AG09309 (cell line): ENCODE data around the gene PKIB.

ENCODE experiments used
- DNase-seq: peaks from one replicate; pipeline ENCODE4 v3.0.0-alpha.2; 2010; ENCODE audit warnings: low read depth
- H3K4me3 ChIP-seq: 2 replicates; pipeline ENCODE4 v1.5.1; 2011; ENCODE audit warnings: mild to moderate bottlenecking, low read depth, low read length, moderate library complexity; ENCODE audit not compliant: control insufficient read depth
- CTCF ChIP-seq: IDR thresholded peaks from 2 replicates; pipeline ENCODE4 v1.5.1; 2011; ENCODE audit warnings: mild to moderate bottlenecking, low read depth, low read length, inconsistent platforms; ENCODE audit not compliant: insufficient read depth, control insufficient read depth; ENCODE audit errors: missing control alignments

Gene PKIB

DNA sequence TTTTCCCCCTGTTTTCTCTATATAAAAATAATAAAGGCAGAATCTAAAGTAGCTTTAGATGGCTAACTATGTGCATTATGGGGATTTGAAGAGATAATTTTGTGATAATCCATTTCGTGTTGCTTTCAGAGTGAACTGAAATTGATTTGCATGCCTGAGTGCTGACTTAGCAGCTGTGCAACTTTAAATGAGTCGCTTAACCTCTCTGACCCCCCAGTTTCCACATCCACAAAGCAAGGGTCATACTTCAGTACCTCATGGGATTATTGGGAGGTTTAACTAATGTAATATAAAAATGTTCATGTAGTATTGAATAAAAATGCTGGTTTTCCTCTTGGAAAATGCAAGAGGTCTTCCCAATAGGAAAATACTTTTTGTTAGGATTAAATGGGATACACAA is 105.5 kb downstream of the PKIB start:
- no peak for DNase-seq
- H3K4me3 ChIP-seq, result no peak overlapping the region
- TF ChIP-seq CTCF, result no peak

DNA sequence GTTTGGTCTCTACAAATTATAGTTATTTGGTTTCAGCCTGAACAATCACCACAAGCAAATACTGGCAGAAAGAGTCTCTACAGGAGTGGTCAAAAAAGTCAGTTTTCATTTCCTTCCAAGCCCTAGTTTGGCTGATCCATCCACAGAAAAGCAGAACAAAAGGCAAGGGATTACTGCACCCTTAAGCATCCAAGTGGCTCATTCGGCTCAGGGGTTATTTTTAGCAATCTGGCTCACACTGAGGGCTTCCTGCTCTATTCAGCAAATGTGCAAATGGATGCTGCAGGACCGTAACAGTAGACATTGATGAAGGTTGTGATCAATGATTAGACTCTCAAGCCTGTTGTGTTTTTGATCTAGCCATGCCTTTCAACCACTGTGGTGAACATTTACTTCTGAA is 107.1 kb downstream of the PKIB start:
- TF ChIP-seq CTCF, result no peak
- no peak for DNase-seq

GRCh38 chr6:122718616-122719015 is 108.4 kb downstream of the PKIB start:
- TF ChIP-seq CTCF, result no peak
- H3K4me3 ChIP-seq, result no peak overlapping the region
- no peak for DNase-seq

More for the DNA sequence above, 107.1 kb downstream of the PKIB start:
- no peak overlapping the region for H3K4me3 ChIP-seq

DNA sequence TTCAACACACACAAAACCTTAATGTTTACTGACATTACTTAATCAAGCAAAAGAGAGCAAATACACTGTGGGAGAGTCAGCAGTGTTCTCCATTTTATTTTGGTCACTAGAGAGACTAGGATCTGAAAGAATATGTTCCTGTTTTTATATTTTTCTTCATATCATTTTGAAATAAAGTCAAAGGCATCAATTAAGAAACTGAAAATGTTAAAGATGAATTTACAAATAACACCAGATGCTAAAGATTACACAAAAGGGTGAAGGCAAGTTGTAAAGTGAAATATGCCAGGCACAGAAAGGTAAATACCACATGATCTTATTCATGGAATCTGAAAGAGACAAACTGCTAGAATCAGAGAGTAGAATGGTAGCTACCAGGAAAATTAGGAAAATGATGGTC is 109.0 kb downstream of the PKIB start:
- no peak overlapping the region for H3K4me3 ChIP-seq
- no peak for TF ChIP-seq CTCF
- no peak for DNase-seq

- TF ChIP-seq CTCF, result no peak
- no peak for DNase-seq
- H3K4me3 ChIP-seq, result no peak overlapping the region
Measured at GRCh38 chr6:122722746-122723145, 112.5 kb downstream of the PKIB start.

- H3K4me3 ChIP-seq, result no peak overlapping the region
- TF ChIP-seq CTCF, result peak; percentile 63
- no peak for DNase-seq
Measured at GRCh38 chr6:122726649-122727048, 116.4 kb downstream of the PKIB start.

DNA sequence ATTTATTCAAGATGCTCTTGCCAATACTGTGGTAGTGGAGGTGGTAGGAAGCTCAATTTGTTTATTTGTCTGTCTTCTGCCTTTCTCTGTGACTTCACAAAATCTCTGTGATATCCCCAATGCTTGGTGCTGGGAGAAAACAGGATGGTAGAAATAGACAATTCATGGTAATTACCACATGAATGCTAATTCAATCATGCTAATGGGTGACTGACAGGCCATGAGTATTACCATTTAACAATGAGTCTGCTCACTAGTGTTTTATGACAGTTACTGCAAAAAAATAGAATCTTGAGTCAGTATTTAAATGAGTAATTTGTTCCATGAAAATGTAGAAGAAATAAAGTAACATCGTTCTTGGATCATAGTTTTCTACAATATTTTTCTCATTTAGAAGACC is 117.0 kb downstream of the PKIB start:
- no peak for TF ChIP-seq CTCF
- DNase-seq, result no peak
- no peak overlapping the region for H3K4me3 ChIP-seq
